Measurements from ENCODE around the gene TUT7.

GRCh38 chr9:86298873-86299272, 55.3 kb downstream of the TUT7 start:
- TF ChIP-seq CTCF (IDR thresholded peaks at IDR 0.05), result no peak
- TF ChIP-seq POLR2A (IDR thresholded peaks at IDR 0.05), result no peak
